WI38 (cell line): ENCODE results near the gene RBKS.
A peak's percentile ranks its signal among the peaks of the same experiment; 100 is the strongest.

ENCODE experiments used
- H3K4me3 ChIP-seq: 2 replicates; pipeline ENCODE4 v1.5.1; 2011; ENCODE audit warnings: low read depth, mild to moderate bottlenecking, control low read depth, low read length
- TF ChIP-seq, protein P1 (sequence below): IDR thresholded peaks from 2 replicates; pipeline ENCODE4 v1.5.1; 2012; ENCODE audit warnings: low read depth, mild to moderate bottlenecking, control low read depth, low read length

RBKS gene

GRCh38 chr2:27890924-27891672 lies 911 bp upstream of the RBKS start:
- TF ChIP-seq, protein P1, sequence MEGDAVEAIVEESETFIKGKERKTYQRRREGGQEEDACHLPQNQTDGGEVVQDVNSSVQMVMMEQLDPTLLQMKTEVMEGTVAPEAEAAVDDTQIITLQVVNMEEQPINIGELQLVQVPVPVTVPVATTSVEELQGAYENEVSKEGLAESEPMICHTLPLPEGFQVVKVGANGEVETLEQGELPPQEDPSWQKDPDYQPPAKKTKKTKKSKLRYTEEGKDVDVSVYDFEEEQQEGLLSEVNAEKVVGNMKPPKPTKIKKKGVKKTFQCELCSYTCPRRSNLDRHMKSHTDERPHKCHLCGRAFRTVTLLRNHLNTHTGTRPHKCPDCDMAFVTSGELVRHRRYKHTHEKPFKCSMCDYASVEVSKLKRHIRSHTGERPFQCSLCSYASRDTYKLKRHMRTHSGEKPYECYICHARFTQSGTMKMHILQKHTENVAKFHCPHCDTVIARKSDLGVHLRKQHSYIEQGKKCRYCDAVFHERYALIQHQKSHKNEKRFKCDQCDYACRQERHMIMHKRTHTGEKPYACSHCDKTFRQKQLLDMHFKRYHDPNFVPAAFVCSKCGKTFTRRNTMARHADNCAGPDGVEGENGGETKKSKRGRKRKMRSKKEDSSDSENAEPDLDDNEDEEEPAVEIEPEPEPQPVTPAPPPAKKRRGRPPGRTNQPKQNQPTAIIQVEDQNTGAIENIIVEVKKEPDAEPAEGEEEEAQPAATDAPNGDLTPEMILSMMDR, result no peak
- peak overlapping the region; percentile 73 for H3K4me3 ChIP-seq

DNA sequence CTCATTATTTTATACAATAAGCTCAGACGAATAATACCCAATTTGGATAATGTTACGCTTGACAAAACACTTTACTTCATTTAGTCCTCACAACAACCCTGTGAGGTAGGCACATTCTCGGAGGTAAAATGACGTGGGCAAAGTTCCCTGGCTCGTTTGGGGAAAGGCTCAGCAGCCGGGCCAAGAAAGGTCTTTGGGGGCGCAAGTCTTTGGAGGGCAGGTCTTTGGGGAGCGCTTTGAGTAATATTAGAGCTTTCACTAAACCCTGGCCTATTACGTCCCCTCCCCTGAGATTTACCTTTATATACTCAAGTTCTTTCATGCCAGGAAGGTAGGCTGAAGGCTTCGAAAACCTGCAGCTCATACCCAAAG lies 427 bp downstream of the RBKS start:
- H3K4me3 ChIP-seq, result peak overlapping the region; percentile 73

GRCh38 chr2:27888790-27889189 lies 1.4 kb downstream of the RBKS start:
- TF ChIP-seq, protein P1, result no peak
- H3K4me3 ChIP-seq, result no peak overlapping the region

More for the DNA sequence above, 427 bp downstream of the RBKS start:
- TF ChIP-seq, protein P1, result no peak

GRCh38 chr2:27887830-27888229 lies 2.4 kb downstream of the RBKS start:
- no peak overlapping the region for H3K4me3 ChIP-seq
- TF ChIP-seq, protein P1, result no peak

GRCh38 chr2:27887111-27887510 lies 3.1 kb downstream of the RBKS start:
- TF ChIP-seq, protein P1, result no peak
- no peak overlapping the region for H3K4me3 ChIP-seq

DNA sequence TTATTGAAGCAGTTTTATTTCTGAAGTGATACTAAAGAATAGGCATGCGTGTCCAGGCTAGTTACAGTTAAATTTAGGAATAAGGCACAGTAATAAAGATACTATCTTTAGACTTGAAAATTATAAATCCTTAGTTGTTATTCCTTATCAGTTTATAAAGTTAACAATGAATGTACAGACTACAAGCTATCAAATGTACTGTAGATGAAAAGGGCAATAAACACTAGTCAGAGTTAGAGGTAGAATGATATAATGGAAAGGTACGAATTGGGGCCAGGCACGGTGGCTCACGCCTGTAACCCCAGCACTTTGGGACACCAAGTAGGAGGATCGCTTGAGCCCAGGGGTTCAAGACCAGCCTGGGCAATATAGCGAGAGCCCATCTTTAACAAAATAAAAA lies 3.9 kb downstream of the RBKS start:
- H3K4me3 ChIP-seq, result no peak overlapping the region
- TF ChIP-seq, protein P1, result no peak

DNA sequence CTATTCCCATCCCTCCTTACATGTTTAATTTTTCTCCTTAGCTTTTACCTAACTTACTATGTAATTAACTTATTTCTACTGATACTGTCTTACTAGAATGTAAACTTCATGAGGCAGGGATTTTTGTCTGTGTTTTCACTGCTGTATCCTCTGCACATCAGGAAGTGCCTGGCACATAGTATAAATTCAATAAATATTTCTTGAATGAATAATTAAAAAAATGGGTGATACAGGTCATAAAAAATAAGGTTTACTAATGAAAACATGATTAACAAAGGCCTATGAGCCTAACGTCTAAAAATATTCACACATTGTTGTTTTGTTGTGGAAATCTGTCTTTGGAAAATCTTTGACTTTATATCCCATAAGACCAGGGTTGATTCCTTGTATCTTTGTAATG lies 4.5 kb downstream of the RBKS start:
- TF ChIP-seq, protein P1, result no peak
- H3K4me3 ChIP-seq, result no peak overlapping the region
